Activated B cell treated with CpG ODN at 0.5 μM for 24 hours (primary cell): ENCODE results near the gene JAG1. TPM values are rescaled to one million over a fixed set of nuclear protein-coding genes. Genes with fewer than 3 reads are reported as not detected.

Experiments used
- ATAC-seq: fragments of 200-7000 bp; cut with Tn5 transposase; one replicate; pipeline ENCODE4 v1.10.0; 2021; ENCODE audit warnings: low read depth, mild to moderate bottlenecking, moderate library complexity
- CTCF ChIA-PET: fragments of 350-600 bp; sonication (Branson Sonifier 250); formaldehyde crosslinking; loops from one replicate; lab custom pipeline; 2021; ENCODE audit warnings: antibody characterized with exemption; lab: Charles Lee
- POLR2A ChIA-PET: fragments of 350-600 bp; sonication (Branson Sonifier 250); formaldehyde crosslinking; loops from one replicate; lab custom pipeline; 2021; ENCODE audit warnings: antibody characterized with exemption; lab: Charles Lee
- DNase-seq: peaks from one replicate; pipeline ENCODE4 v3.0.0; 2022
- H3K27ac Mint-ChIP-seq: one replicate; pipeline ENCODE4 v1.8.0; 2020; ENCODE audit warnings: mixed read lengths
- H3K27me3 Mint-ChIP-seq: one replicate; pipeline ENCODE4 v1.8.0; 2021; ENCODE audit warnings: mixed read lengths
- H3K36me3 Mint-ChIP-seq: one replicate; pipeline ENCODE4 v1.8.0; 2021; ENCODE audit warnings: low read depth, mixed read lengths
- H3K4me1 Mint-ChIP-seq: one replicate; pipeline ENCODE4 v1.8.0; 2021; ENCODE audit warnings: mixed read lengths
- H3K4me3 Mint-ChIP-seq: one replicate; pipeline ENCODE4 v1.8.0; 2020; ENCODE audit warnings: mild to moderate bottlenecking, mixed read lengths
- H3K9me3 Mint-ChIP-seq: one replicate; pipeline ENCODE4 v1.8.0; 2020; ENCODE audit warnings: mixed read lengths
- intact Hi-C: fragments of 100-400 bp; cut with micrococcal nuclease; formaldehyde crosslinking; loops from one replicate; pipeline ENCODE4 v1.15.1; 2024
- total RNA-seq: library from RNA; stranded (reverse); gene quantifications from 2 replicates; pipeline ENCODE4 v1.2.3, GENCODE V29; 2022
- TF ChIP-seq, protein P1 (sequence below): fragments of 200-600 bp; IDR thresholded peaks from one replicate; pipeline ENCODE4 v1.8.0; 2022; ENCODE audit warnings: antibody characterized with exemption, mild to moderate bottlenecking

JAG1 gene
- total RNA-seq, 1 donor from 2014 or later: not detected

DNA sequence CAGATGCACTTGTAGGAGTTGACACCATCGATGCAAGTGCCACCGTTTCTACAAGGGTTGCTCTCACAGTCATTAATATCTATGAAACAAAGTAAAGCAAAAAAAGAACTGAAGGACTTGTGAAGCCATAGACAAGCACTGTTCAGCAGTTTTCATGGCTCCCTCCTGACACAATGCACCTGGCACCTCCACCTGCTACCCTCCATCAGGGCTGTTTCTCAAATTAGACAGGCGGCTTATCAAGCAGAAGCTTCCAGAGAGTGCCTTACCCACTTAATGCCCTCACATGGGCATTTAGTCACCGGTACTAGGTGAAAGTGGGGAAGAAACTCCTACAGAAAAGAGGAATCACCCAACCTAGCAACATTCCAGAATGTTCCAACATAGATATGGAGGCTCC, 27.8 kb downstream of the JAG1 start:
- no peaks in the 10 kb centered on the region for H3K4me1 Mint-ChIP-seq
- TF ChIP-seq, protein P1, sequence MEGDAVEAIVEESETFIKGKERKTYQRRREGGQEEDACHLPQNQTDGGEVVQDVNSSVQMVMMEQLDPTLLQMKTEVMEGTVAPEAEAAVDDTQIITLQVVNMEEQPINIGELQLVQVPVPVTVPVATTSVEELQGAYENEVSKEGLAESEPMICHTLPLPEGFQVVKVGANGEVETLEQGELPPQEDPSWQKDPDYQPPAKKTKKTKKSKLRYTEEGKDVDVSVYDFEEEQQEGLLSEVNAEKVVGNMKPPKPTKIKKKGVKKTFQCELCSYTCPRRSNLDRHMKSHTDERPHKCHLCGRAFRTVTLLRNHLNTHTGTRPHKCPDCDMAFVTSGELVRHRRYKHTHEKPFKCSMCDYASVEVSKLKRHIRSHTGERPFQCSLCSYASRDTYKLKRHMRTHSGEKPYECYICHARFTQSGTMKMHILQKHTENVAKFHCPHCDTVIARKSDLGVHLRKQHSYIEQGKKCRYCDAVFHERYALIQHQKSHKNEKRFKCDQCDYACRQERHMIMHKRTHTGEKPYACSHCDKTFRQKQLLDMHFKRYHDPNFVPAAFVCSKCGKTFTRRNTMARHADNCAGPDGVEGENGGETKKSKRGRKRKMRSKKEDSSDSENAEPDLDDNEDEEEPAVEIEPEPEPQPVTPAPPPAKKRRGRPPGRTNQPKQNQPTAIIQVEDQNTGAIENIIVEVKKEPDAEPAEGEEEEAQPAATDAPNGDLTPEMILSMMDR: no peak
- DNase-seq: no peak
- intact Hi-C loops: no loop called here
- POLR2A ChIA-PET: no interaction called here
- ATAC-seq: no peak
- H3K36me3 Mint-ChIP-seq: no peaks in the 10 kb centered on the region
- CTCF ChIA-PET: no interaction called here
- no peak overlapping the region for H3K27ac Mint-ChIP-seq
- no peaks in the 10 kb centered on the region for H3K9me3 Mint-ChIP-seq
- H3K4me3 Mint-ChIP-seq: no peak overlapping the region
- H3K27me3 Mint-ChIP-seq: peaks cover 9% of the 10 kb centered on the region

GRCh38 chr20:10645205-10645570, 28.6 kb downstream of the JAG1 start:
- no peaks in the 10 kb centered on the region for H3K9me3 Mint-ChIP-seq
- TF ChIP-seq, protein P1: no peak
- no peak for ATAC-seq
- no peaks in the 10 kb centered on the region for H3K4me1 Mint-ChIP-seq
- ChIA-PET CTCF (no interaction called here), POLR2A (no interaction called here)
- DNase-seq: no peak
- intact Hi-C loops: no loop called here
- H3K36me3 Mint-ChIP-seq: no peaks in the 10 kb centered on the region
- H3K27ac Mint-ChIP-seq: no peak overlapping the region
- H3K27me3 Mint-ChIP-seq: peaks cover 9% of the 10 kb centered on the region
- no peak overlapping the region for H3K4me3 Mint-ChIP-seq

GRCh38 chr20:10644458-10645204, 29.2 kb downstream of the JAG1 start:
- CTCF ChIA-PET: no interaction called here
- POLR2A ChIA-PET: no interaction called here
- TF ChIP-seq, protein P1: no peak

DNA sequence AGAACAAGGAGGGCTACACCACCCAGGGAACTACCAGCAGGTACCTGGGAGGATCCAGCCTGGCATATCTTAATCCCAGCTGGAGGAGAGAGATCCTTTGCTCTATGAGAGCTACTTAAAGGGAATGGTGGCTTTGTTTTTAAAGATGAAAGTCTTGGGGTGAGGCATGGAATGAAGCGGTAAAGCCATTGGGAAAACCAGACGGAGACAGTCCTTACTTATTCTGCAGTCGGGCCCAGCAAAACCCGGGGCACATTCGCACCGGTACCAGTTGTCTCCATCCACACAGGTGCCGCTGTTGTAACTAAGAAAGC, 30.3 kb downstream of the JAG1 start:
- ATAC-seq (no peak), DNase-seq (no peak)
- intact Hi-C loops: no loop called here
- peaks cover 8% of the 10 kb centered on the region for H3K27me3 Mint-ChIP-seq
- H3K27ac Mint-ChIP-seq: no peak overlapping the region
- H3K36me3 Mint-ChIP-seq: no peaks in the 10 kb centered on the region
- POLR2A ChIA-PET: no interaction called here
- no peaks in the 10 kb centered on the region for H3K4me1 Mint-ChIP-seq
- no peaks in the 10 kb centered on the region for H3K9me3 Mint-ChIP-seq
- TF ChIP-seq, protein P1: no peak
- CTCF ChIA-PET: no interaction called here
- no peak overlapping the region for H3K4me3 Mint-ChIP-seq

More at GRCh38 chr20:10644458-10645204, 29.2 kb downstream of the JAG1 start:
- ATAC-seq (no peak), DNase-seq (no peak)
- H3K9me3 Mint-ChIP-seq: no peaks in the 10 kb centered on the region
- intact Hi-C loops: no loop called here
- H3K4me1 Mint-ChIP-seq: no peaks in the 10 kb centered on the region
- peaks cover 9% of the 10 kb centered on the region for H3K27me3 Mint-ChIP-seq
- H3K27ac Mint-ChIP-seq: no peak overlapping the region
- no peaks in the 10 kb centered on the region for H3K36me3 Mint-ChIP-seq
- no peak overlapping the region for H3K4me3 Mint-ChIP-seq

DNA sequence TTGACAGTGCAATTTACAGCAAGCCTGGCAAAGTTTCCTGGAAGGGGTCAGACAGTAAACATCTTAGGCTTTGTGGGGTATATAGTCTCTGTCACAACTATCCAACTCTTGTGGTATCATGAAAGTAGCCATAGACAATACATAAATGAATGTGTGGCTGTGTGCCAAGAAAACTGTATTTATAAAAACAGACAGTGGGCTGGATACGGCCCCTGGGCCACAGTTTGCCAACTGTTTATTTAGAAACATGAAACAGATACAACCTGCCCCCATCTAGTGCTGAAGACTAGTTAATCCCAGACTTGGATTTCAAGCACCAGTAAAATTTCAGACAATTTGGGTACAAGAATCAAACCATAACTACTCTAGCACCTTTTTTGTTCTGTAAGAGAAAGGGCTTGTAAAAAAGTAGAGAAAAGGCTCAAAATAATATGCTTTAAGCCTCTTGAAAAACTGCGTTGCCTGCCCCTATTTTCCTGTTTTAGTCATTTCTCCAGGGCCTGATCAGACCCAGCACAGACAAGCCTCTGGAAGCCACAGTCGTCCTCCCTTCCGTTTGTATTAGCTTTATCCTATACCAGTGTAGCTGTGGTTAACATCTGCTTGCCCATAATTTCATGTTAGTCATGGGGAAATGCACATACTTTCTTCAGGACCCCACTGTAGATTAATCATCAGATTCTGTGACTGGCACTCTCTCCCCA, 30.8 kb downstream of the JAG1 start:
- ChIA-PET POLR2A (no interaction called here), CTCF (no interaction called here)
- Mint-ChIP-seq H3K27ac (no peak overlapping the region), H3K9me3 (no peaks in the 10 kb centered on the region), H3K36me3 (no peaks in the 10 kb centered on the region), H3K27me3 (peaks cover 6% of the 10 kb centered on the region), H3K4me1 (no peaks in the 10 kb centered on the region), H3K4me3 (no peak overlapping the region)
- intact Hi-C loops: no loop called here
- DNase-seq (no peak), ATAC-seq (no peak)
- TF ChIP-seq, protein P1: no peak
